Fibroblast of the conjunctiva (primary cell): Measurements from ENCODE around the gene TROAP.
"Not testable (repeated sequence)": the region's sequence is repeated elsewhere in the genome, so short reads cannot be mapped to it uniquely, and the experiment has no call there.

Experiments
- DNase-seq: peaks from one replicate; pipeline ENCODE4 v3.0.0-alpha.2; 2010; ENCODE audit warnings: low read depth

The TROAP gene

GRCh38 chr12:49328816-49329215 is 5.8 kb downstream of the TROAP start:
- no peak for DNase-seq

GRCh38 chr12:49330032-49330619 is 7.1 kb downstream of the TROAP start:
- no peak for DNase-seq

DNA sequence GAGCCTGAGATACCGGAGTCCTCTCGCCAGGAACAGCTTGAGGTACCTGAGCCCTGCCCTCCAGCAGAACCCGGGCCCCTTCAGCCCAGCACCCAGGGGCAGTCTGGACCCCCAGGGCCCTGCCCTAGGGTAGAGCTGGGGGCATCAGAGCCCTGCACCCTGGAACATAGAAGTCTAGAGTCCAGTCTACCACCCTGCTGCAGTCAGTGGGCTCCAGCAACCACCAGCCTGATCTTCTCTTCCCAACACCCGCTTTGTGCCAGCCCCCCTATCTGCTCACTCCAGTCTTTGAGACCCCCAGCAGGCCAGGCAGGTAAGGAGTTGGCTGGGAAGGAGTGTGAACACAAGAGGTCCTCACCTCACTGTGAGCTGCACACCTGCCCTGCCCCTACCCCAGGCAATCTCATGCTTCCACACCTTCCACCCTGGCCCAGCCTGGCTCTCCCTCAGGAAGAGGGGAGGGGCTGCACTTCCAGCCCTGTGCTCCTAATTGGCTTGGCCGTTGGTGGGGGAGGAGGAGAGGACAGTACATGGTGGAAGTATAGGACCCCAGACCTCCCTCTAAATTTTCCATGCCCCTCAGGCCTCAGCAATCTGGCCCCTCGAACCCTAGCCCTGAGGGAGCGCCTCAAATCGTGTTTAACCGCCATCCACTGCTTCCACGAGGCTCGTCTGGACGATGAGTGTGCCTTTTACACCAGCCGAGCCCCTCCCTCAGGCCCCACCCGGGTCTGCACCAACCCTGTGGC is 7.8 kb downstream of the TROAP start:
- DNase-seq, result no peak

GRCh38 chr12:49331380-49332222 is 8.5 kb downstream of the TROAP start:
- peak; percentile 64 for DNase-seq

DNA sequence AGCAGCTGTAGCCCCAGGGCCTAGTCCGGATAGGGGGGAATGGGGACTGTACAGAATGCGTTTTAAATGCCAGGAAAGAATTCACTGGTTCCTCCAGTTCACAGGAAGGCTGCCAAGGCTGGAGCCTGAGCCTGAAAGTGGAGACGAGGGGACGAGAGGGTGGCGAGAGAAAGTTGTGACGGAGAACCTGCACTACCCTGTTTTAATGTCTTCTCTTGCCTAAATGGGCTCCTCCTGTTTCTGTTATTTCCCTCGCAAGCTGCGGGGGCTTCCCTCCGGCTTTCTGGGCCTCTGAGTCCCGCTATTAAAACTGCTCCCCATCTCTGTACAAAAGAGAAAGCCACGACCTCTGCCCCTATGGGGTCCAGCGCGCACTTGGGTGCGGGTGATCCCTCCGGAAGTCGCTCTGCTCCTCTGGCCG is 9.4 kb downstream of the TROAP start:
- no peak for DNase-seq

DNA sequence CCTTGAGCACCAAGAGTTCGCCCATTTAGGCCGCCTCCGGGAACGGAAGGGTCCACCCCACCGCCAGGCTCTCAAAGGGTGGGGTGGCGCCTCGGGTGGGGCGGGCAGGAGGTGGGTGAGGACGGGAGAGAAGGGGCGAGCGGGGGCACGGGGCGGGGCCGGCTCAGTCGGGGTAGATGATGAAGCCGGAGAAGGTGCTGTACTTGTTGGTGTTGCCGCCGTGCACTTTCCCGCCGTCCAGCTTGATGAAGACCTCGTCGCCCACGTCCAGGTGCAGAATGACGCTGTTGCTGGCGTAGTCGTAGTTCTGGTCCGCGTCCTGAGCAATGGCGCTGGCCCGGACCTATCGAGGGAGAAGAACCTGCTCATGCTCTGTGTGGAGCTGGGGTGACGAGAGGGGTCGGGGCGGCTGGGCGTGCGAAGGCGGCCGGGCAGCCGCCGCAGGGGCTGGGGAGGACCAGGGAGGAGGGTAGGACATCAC is 9.9 kb downstream of the TROAP start:
- DNase-seq, result no peak

- DNase-seq, result not testable (repeated sequence)
Measured at GRCh38 chr12:49333778-49334177, 10.7 kb downstream of the TROAP start.

- no peak for DNase-seq
Measured at GRCh38 chr12:49334226-49334625, 11.2 kb downstream of the TROAP start.

- DNase-seq, result no peak
Measured at GRCh38 chr12:49334681-49335080, 11.6 kb downstream of the TROAP start.

DNA sequence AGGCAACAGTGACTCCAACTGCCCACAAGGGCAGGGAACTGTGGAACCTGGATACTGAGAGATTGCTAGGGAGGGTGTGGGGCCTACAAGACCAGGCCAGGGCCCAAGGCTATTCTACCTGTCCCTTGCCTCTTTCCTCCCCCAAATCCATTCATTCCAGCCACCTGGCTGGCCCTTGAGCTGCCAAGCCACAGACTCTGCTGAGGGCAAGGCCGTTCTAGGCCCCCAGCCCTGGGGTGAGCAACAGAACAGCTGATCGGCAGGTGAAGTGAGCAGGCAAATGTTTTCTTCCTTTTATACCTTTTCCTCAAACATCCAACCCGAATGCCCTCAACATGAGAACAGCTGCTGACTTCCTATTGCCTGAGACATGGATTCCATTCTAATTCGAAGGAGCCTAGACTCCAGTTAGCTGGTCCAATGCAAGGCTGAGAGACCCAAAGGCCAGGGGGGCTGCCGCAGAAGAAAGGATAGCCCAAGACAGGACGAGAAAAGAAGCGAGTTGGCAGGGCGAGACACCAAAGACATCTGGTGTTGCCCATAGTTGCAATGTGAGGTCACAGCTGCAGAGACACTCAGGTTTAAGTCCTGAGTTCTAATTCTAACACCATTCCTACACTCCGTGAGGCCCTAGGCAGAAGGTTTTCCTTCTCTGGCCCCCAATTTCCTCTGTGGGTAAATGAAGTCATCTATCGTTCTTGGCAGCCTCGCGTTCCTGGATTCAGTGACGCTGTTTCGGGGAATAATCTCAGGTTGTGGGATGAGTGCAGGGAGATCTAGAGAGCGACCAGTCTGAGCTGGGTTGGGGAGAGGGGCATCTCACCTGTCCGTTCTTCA is 12.3 kb downstream of the TROAP start:
- DNase-seq, result no peak

GRCh38 chr12:49335955-49336644 is 13.0 kb downstream of the TROAP start:
- no peak for DNase-seq

DNA sequence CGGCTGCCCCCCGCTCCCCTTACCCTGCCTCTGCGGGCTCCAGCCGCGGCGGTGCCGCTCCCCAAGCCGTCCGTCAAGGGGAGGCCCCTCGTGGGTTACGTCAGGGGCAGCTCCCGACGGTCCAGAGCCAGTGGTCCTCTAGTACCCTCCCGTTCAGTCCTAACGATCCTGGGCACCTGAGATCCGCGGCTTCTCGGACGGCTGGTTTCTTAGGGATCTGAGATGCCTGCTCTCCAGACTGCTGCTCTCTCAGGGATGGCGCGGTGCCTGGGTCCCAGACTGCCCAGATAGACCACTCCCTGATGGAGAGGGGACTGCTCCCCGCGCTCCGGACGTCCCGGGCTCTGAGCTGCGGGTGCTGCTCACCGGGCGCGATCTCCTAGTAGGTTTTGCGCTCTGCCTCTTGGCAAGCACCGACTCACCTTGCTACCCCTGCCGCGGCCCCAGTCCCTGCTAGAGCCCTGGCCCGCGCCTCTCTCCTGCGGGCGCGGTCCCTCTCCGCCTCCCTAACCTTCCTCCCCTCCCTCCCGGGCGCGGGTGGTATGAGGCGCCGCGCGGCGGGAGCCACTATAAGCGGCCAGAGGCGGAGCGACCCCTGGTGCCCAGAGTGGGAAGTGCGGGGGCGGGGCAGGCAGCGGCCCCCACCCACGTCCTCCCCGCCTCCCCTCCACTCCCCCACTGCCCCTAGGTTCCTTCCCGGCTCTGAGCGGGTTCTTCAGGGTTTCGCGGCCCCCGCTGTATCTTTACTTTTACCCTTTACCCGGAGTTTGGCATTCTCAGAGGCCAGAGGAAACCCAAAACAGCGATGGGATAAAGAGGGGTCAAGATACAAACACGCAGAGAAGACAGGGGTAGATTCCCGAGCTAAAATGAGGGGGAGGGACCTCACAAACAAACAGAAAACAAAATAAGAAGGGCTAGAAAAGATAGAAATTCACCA is 13.9 kb downstream of the TROAP start, which contains the start of gene C1QL4:
Gene C1QL4 (minus strand): TSS at position 544 of the 940 bp plus-strand sequence. CDS start 711 bp downstream, outside the sequence.
- peak; percentile 41 for DNase-seq

DNA sequence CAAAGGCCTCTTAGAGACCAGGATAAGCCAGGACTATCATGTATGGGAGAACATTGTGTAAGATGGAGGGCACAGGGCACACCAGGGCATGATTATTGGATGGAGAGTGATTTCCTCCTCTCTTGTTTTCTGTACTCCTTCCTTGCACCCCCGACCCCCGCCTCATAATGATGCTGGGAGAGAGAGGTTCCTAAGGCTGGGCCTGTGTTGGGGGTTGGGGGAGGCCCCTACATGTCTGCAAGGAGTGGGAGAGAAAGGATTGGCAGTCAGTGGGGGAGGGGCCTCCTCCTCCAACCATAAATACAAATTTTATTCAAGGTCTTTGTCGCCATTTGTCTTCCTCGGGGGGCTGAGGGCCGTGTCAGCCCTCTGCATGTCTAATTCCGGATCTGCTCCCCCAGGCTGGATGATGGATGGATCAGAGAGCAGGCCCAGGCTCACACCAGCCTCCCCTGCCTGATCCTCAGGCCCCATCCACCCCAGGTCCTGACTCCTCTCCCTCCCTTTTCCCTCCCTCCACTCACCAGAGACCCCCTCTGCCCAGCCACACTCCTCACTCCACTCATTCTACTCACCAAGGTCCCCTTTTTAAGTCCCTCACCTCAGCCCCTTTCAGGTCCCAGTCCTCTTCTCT is 15.9 kb downstream of the TROAP start:
- DNase-seq, result no peak

- DNase-seq, result no peak
Measured at GRCh38 chr12:49339464-49339861, 16.4 kb downstream of the TROAP start.

GRCh38 chr12:49340095-49340870 is 17.2 kb downstream of the TROAP start:
- no peak for DNase-seq

DNA sequence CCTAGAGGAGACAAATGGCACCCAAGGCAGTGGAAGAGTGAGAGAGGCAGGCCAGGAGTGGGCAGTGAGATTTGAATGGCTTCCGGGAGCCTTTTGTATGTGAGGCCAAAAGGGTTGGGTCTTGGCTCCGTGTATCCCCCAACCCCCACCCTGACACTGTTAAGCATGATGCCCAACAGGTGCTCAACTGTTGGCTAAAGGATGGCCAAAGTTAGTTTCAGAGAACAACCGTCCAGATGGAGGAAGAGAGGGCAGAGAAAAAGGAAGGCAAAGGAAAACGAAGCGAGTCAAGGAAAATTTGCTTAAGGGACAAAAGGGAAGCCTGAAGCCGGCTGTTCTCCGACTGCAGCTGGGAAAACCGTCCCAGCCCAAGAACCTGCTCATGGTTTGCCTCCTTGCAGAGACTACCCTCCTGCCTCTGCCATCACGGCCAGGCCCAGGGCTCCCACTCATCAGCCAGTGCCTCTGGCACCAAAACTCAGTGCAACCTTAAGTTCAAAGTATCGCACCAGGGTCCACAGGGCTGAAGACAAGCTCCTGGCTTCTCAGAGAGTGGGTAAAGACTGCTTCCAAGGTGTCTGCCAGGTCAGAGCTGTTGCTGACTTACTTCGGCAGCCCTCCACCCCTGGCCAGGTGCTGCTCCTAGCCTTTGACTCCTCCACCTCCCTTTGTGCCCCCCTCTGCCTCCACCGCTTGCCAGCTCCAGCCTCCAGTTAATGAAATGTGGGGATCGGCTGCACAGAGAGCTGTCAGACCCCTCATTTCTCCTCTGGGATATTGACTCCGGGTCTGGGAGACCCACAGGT is 18.1 kb downstream of the TROAP start:
- DNase-seq, result no peak

DNA sequence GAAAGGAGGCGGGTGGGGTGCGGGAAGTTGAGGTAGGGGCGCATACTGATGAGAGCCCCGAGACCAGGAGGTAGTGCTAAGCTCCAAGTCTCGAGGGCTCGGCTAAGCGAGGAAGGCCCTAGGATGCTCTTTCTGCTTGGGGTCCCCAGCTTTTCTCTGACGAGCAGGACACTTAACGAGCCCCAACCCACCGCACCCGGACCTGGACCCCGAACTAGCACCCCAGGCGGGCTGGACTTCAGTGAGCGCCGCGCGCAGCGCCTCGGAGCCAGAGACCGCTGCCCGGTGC is 18.7 kb downstream of the TROAP start:
- no peak for DNase-seq
